H1 (cell line): ENCODE data around the gene CDC73. TPM values are rescaled to one million over a fixed set of nuclear protein-coding genes. Genes with fewer than 3 reads are reported as not detected.

Source experiments
- CTCF ChIA-PET: fragments of 300-600 bp; sonication (Branson Sonifier 250); formaldehyde crosslinking; loops from one replicate; lab custom pipeline; 2021; ENCODE audit not compliant: partially characterized antibody; lab: Charles Lee
- POLR2A ChIA-PET: fragments of 300-600 bp; sonication (Branson Sonifier 250); formaldehyde crosslinking; loops from one replicate; lab custom pipeline; 2021; ENCODE audit warnings: inconsistent platforms; ENCODE audit not compliant: partially characterized antibody; lab: Charles Lee
- DNase-seq, 2 experiments: peaks; one replicate each; pipeline versions ENCODE4 v3.0.0 to v3.0.0-alpha.2; 2010 to 2022; ENCODE audit warnings: low spot score in 2 of 2, low read depth in 1 of 2, mixed read lengths in 1 of 2
- FAIRE-seq: peaks from 2 replicates; lab custom pipeline; 2011; peaks lifted over from hg19 to GRCh38; lab: Jason Lieb, UNC
- H2AFZ ChIP-seq: 2 replicates; pipeline ENCODE4 v1.8.1; 2012; ENCODE audit warnings: low read length, inconsistent platforms
- H2AK5ac ChIP-seq: 2 replicates; pipeline ENCODE4 v1.6.1; 2013; ENCODE audit warnings: low read depth, low read length
- H2BK120ac ChIP-seq: replicated peaks from 2 replicates; pipeline ENCODE3; 2013; ENCODE audit warnings: low read depth, low read length, inconsistent platforms
- H2BK12ac ChIP-seq: 2 replicates; pipeline ENCODE4 v1.6.1; 2013; ENCODE audit warnings: low read depth, low read length
- H2BK15ac ChIP-seq: 2 replicates; pipeline ENCODE4 v1.6.1; 2013; ENCODE audit warnings: low read length
- H2BK20ac ChIP-seq: 2 replicates; pipeline ENCODE4 v1.6.1; 2013; ENCODE audit warnings: low read length
- H2BK5ac ChIP-seq: 2 replicates; pipeline ENCODE4 v1.6.1; 2013; ENCODE audit warnings: low read depth, low read length
- H3K14ac ChIP-seq: 2 replicates; pipeline ENCODE4 v1.6.1; 2013; ENCODE audit warnings: inconsistent platforms; ENCODE audit not compliant: insufficient read length
- H3K18ac ChIP-seq: 2 replicates; pipeline ENCODE4 v1.6.1; 2013; ENCODE audit warnings: low read length; ENCODE audit errors: extremely low read depth
- H3K23ac ChIP-seq: 2 replicates; pipeline ENCODE4 v1.6.1; 2013; ENCODE audit warnings: inconsistent platforms; ENCODE audit not compliant: insufficient read length
- H3K23me2 ChIP-seq: 2 replicates; pipeline ENCODE4 v1.6.1; 2013; ENCODE audit warnings: low read depth, low read length
- H3K27ac ChIP-seq: 2 replicates; pipeline ENCODE4 v1.6.1; 2011; ENCODE audit warnings: low read depth, low read length, inconsistent platforms
- H3K27me3 ChIP-seq, 4 experiments: replicated peaks in 1 of 4; 1 replicate in 1 of 4; 2 replicates in 3 of 4; pipeline versions ENCODE4 v1.6.1 to v1.8.1; 2011 to 2013; ENCODE audit warnings: low read length in 3 of 4, mild to moderate bottlenecking in 3 of 4, inconsistent platforms in 2 of 4, mixed read lengths in 2 of 4, moderate library complexity in 1 of 4; ENCODE audit not compliant: control insufficient read depth in 3 of 4, insufficient read depth in 3 of 4; ENCODE audit errors: extremely low read depth in 1 of 4
- H3K36me3 ChIP-seq, 4 experiments: 2 replicates each; pipeline versions ENCODE4 v1.6.1 to v1.8.1; 2011 to 2013; ENCODE audit warnings: mild to moderate bottlenecking in 4 of 4, low read length in 3 of 4, moderate library complexity in 2 of 4, control low read depth in 1 of 4, inconsistent platforms in 1 of 4; ENCODE audit not compliant: insufficient read depth in 4 of 4, control insufficient read depth in 2 of 4
- H3K4ac ChIP-seq: replicated peaks from 2 replicates; pipeline ENCODE3; 2013; ENCODE audit warnings: low read length, low read depth, mixed read lengths, inconsistent platforms; ENCODE audit not compliant: insufficient read length
- H3K4me1 ChIP-seq, 4 experiments: replicated peaks in 1 of 4; 1 replicate in 1 of 4; 2 replicates in 3 of 4; pipeline versions ENCODE4 v1.6.1 to v1.8.1; 2011 to 2013; ENCODE audit warnings: low read length in 3 of 4, inconsistent platforms in 2 of 4, mixed read lengths in 1 of 4; ENCODE audit not compliant: insufficient read depth in 4 of 4, control insufficient read depth in 3 of 4
- H3K4me2 ChIP-seq, 2 experiments: 2 replicates each; pipeline versions ENCODE4 v1.6.1 to v1.8.1; 2011 to 2013; ENCODE audit warnings: low read depth in 2 of 2, low read length in 2 of 2, control low read depth in 1 of 2, inconsistent platforms in 1 of 2, mild to moderate bottlenecking in 1 of 2; ENCODE audit not compliant: insufficient read depth in 1 of 2
- H3K4me3 ChIP-seq, 4 experiments: fragments of 200-600, 300-600 bp in 1 of 4; sonication (generic), shearing (Covaris generic), sonication (Bioruptor Twin) in 1 of 4; 2 replicates each; pipeline versions ENCODE4 v1.5.1 to v1.8.1; 2011 to 2016; ENCODE audit warnings: low read length in 4 of 4, low read depth in 3 of 4, control low read depth in 2 of 4, inconsistent platforms in 2 of 4, mild to moderate bottlenecking in 2 of 4, mixed read lengths in 1 of 4, moderate library complexity in 1 of 4; ENCODE audit not compliant: insufficient read depth in 2 of 4; ENCODE audit errors: extremely low read depth in 1 of 4
- H3K56ac ChIP-seq: replicated peaks from 2 replicates; pipeline ENCODE3; 2013; ENCODE audit warnings: low read depth, mild to moderate bottlenecking, mixed read lengths, low read length, inconsistent platforms; ENCODE audit not compliant: insufficient read length
- H3K79me1 ChIP-seq: 2 replicates; pipeline ENCODE4 v1.6.1; 2013; ENCODE audit warnings: low read depth, low read length, control low read depth
- H3K79me2 ChIP-seq, 2 experiments: 2 replicates each; pipeline versions ENCODE4 v1.6.1 to v1.8.1; 2012 to 2013; ENCODE audit warnings: low read length in 2 of 2, mild to moderate bottlenecking in 2 of 2, inconsistent platforms in 1 of 2; ENCODE audit not compliant: insufficient read depth in 2 of 2, control insufficient read depth in 1 of 2
- H3K9ac ChIP-seq, 4 experiments: replicated peaks in 1 of 4; 1 replicate in 1 of 4; 2 replicates in 3 of 4; pipeline versions ENCODE4 v1.6.1 to v1.8.1; 2011 to 2013; ENCODE audit warnings: low read depth in 3 of 4, low read length in 3 of 4, control low read depth in 2 of 4, mild to moderate bottlenecking in 2 of 4, moderate library complexity in 2 of 4, inconsistent platforms in 1 of 4; ENCODE audit errors: extremely low read depth in 1 of 4
- H3K9me3 ChIP-seq, 2 experiments: 2 replicates each; pipeline versions ENCODE4 v1.6.1 to v1.8.1; 2012 to 2013; ENCODE audit warnings: mild to moderate bottlenecking in 2 of 2, moderate library complexity in 2 of 2, control low read depth in 1 of 2, inconsistent platforms in 1 of 2, low read depth in 1 of 2, low read length in 1 of 2, mixed read lengths in 1 of 2; ENCODE audit not compliant: insufficient read depth in 2 of 2
- H4K20me1 ChIP-seq, 2 experiments: replicated peaks in 1 of 2; 2 replicates each; pipeline versions ENCODE3 to v1.8.1; 2011 to 2013; ENCODE audit warnings: inconsistent platforms in 2 of 2, low read length in 2 of 2, mild to moderate bottlenecking in 1 of 2; ENCODE audit not compliant: insufficient read depth in 2 of 2, control insufficient read depth in 1 of 2
- H4K5ac ChIP-seq: 2 replicates; pipeline ENCODE4 v1.6.1; 2013; ENCODE audit warnings: low read length, low read depth, mixed read lengths, inconsistent platforms; ENCODE audit not compliant: insufficient read length
- H4K8ac ChIP-seq: 2 replicates; pipeline ENCODE4 v1.8.0; 2013; ENCODE audit warnings: mild to moderate bottlenecking, moderate library complexity, low read length, inconsistent platforms; ENCODE audit not compliant: insufficient read depth; ENCODE audit errors: extremely low read depth
- H4K91ac ChIP-seq: replicated peaks from 2 replicates; pipeline ENCODE3; 2013; ENCODE audit warnings: low read length, mixed read lengths, inconsistent platforms; ENCODE audit not compliant: insufficient read length
- WGBS, 2 experiments: shearing (Covaris generic) in 1 of 2; methylation state at CpG; one replicate each; pipeline versions ENCODE4 v1.1.6 to v1.1.7; 2013 to 2015; ENCODE audit warnings: low lambda C conversion rate in 2 of 2, mixed read lengths in 2 of 2, inconsistent platforms in 1 of 2, low coverage in 1 of 2, missing lambda C conversion rate in 1 of 2; ENCODE audit not compliant: insufficient replicate concordance in 2 of 2, insufficient coverage in 1 of 2, insufficient read length in 1 of 2; ENCODE audit errors: extremely low coverage in 1 of 2, missing lambda C conversion rate in 1 of 2; 5-methylcytosine and 5-hydroxymethylcytosine counted together
- polyA plus RNA-seq, 7 experiments: library from polyadenylated mRNA; depleted of rRNA in 3 of 7; stranded (reverse) in 5 of 7; unstranded in 2 of 7; fragments of >200 nt in 5 of 7; fragments of 200-250 nt in 2 of 7; gene quantifications; 1 replicate in 5 of 7; 2 replicates in 1 of 7; 4 replicates in 1 of 7; pipeline versions ENCODE4 v1.2.1 to v1.2.3, GENCODE V29; 2011 to 2013; ENCODE audit warnings: missing spikeins in 2 of 7, mixed read lengths in 2 of 7
- total RNA-seq: library from RNA; stranded (reverse); fragmentation: NEBNext Ultra II Directional; extraction: Animal tissue kit (Norgen Biotek cat#: 25700); gene quantifications from 2 replicates; pipeline ENCODE4 v1.2.1, GENCODE V29; 2021

Gene CDC73
- total and polyA plus RNA-seq, 2 of the 8 experiments (the other 6 are each of a cell fraction or from before 2014, with no cell fraction given), result 9.8 to 64.0 TPM

- Histone ChIP-seq H3K4me3 (no peak overlapping the region), H4K8ac (no peak overlapping the region), H3K9ac (no peak overlapping the region), H3K27me3 (no peaks in the 10 kb centered on the region), H3K36me3 (no peaks in the 10 kb centered on the region), H2BK12ac (no peak overlapping the region), H3K79me1 (no peaks in the 10 kb centered on the region; the same call in 1 of the 2 replicates), H4K20me1 (peaks cover 2 to 5% of the 10 kb centered on the region in 2 experiments), H3K56ac (no peak overlapping the region), H2BK120ac (no peak overlapping the region), H2BK5ac (no peak overlapping the region), H3K23me2 (no peaks in the 10 kb centered on the region), H4K5ac (no peak overlapping the region), H2AFZ (no peak overlapping the region), H2BK15ac (no peak overlapping the region), H3K79me2 (peaks cover 0 to 69% of the 10 kb centered on the region in 2 experiments; a peak in 3 of 4 replicates), H2AK5ac (no peak overlapping the region), H3K9me3 (no peaks in the 10 kb centered on the region), H2BK20ac (no peak overlapping the region), H3K14ac (no peak overlapping the region), H3K4ac (no peak overlapping the region), H4K91ac (no peak overlapping the region), H3K4me1 (no peaks in the 10 kb centered on the region; a peak in 1 of 7 replicates), H3K18ac (no peak overlapping the region), H3K4me2 (no peak overlapping the region), H3K27ac (no peak overlapping the region), H3K23ac (no peak overlapping the region)
- DNase-seq, result no peak
- no peak for FAIRE-seq
- POLR2A ChIA-PET, result no interaction called here
- CTCF ChIA-PET, result interaction anchor here (1.1 to 2.1 kb wide), 3 partner anchors 8 to 32 kb away, joined by 3 to 6 read pairs (median 3); no protein-coding TSS in a partner anchor
- 71% methylated on average over 2 of the region's 2 CpGs; no CpG with 5 or more reads in 1 of the 2 experiments for WGBS, 2 experiments
These were observed 63.4 kb downstream of the CDC73 start for GRCh38 chr1:193185211-193185610.
